ENCODE results near the gene ELOVL7. TPM values are rescaled to one million over a fixed set of nuclear protein-coding genes. Genes with fewer than 3 reads are reported as not detected.
"Not testable (repeated sequence)": the region's sequence is repeated elsewhere in the genome, so short reads cannot be mapped to it uniquely, and the experiment has no call there.

ELOVL7 gene
- total RNA-seq, 1 donor from 2014 or later: 8.7 TPM

DNA sequence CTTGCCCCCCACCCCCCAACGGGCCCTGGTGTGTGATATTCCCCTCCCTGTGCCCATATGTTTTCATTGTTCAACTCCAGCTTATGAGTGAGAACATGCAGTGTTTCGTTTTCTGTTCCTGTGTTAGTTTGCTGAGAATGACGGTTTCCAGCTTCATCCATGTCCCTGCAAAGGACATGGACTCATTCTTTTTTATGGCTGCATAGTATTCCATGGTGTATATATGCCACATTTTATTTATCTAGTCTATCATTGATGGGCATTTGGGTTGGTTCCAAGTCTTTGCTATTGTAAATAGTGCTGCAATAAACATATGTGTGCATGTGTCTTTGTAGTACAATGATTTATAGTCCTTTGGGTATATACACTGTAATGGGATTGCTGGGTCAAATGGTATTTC, 132.2 kb downstream of the ELOVL7 start:
- DNase-seq: not testable (repeated sequence)

DNA sequence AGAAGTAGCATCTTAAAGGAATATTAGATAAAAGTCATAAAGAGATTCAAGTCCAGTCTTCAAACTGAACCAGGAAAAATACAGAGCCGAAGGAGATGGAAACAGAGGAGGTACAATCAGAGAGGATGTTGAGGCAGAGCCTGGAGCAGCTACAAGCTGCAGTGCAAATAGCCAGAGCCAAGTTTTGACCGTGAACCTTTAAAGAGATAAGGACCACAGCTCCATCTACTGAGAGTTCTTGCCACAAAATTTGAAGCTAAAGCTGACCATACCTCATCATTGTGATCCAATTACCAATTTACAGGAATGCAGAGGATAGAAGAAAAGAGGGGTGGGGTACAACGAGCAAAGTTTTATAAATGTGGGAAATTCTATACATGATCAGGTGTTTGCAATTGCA, 133.7 kb downstream of the ELOVL7 start:
- no peak for DNase-seq

DNA sequence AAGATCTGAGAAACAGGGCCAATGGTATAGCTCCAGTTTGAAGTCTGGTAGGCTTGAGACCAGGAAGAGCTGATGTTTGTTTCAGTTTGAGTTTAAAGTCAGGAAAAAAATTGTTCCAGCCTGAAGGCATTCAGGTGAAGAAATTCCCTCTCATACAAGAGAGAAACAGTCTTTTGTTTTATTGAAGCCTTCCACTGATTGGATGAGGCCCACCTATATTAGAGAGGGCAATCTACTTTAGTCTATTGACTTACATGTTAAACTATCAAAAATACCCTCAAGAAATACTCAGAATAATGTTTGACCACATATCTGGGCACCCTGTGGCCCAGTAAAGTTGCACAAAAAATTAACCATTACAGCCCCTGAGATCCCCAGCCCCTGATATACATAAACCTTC, 138.9 kb downstream of the ELOVL7 start:
- DNase-seq: no peak

DNA sequence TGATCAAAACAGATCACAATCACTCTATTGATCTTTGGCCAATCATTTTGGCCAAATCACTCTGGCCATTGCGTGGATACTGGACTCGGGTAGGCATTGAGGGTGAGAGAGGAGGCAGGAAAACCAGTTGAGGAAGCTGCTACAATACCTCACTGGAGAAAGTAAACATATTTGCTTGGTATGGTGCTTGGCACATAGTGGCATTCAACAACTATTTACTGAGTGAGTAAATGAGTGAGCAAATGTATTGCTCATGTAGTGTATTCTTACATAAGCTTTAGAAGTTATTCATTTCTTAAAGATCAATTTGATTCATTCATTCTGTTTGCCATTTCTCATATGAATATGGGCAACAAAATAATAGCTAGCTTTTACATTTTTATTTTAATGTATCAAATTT, 140.1 kb downstream of the ELOVL7 start:
- DNase-seq: no peak

Other genes starting within 250 kb of the ELOVL7 start
- gene DEPDC1B, start 144.1 kb downstream of the ELOVL7 start, total RNA-seq: 10.3 TPM
- gene ERCC8, start 100.8 kb upstream of the ELOVL7 start, total RNA-seq: 34.6 TPM
- gene NDUFAF2, start 100.9 kb upstream of the ELOVL7 start, total RNA-seq: 24.0 TPM